Peyer's patch (tissue), 4 donors: Measurements from ENCODE around the gene NPPB.

Experiments used
- POLR2A ChIP-seq, 2 donors: fragments of 450-650 bp; IDR thresholded peaks; one replicate each; pipeline ENCODE4 v1.5.1; 2017; ENCODE audit warnings: antibody characterized with exemption in 2 of 2, mild to moderate bottlenecking in 2 of 2, moderate library complexity in 2 of 2
- TF ChIP-seq, protein P1 (sequence below), 6 experiments: fragments of 450-650 bp in 4 of 6; fragments of 200-600 bp in 2 of 6; sonication (generic) in 1 of 6; IDR thresholded peaks; one replicate each; pipeline ENCODE4 v1.5.1; 2017 to 2019; ENCODE audit warnings: antibody characterized with exemption in 6 of 6, mild to moderate bottlenecking in 3 of 6, moderate library complexity in 1 of 6

DNA sequence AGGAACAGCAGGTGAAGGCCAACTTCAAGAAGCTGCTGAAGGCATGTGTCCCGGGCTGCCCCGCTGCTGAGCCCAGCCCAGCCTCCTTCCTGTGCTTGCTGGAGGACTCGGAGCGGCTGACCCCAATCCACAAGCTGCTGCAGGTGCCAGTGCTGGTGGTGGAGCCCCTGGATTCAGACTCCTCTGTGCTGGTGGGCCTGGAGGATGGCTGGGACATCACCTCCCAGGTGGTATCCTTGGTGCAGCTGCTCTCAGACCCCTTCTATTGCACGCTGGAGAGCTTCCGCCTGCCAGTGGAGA, 20.1 kb upstream of the NPPB start:
- TF ChIP-seq, protein P1, sequence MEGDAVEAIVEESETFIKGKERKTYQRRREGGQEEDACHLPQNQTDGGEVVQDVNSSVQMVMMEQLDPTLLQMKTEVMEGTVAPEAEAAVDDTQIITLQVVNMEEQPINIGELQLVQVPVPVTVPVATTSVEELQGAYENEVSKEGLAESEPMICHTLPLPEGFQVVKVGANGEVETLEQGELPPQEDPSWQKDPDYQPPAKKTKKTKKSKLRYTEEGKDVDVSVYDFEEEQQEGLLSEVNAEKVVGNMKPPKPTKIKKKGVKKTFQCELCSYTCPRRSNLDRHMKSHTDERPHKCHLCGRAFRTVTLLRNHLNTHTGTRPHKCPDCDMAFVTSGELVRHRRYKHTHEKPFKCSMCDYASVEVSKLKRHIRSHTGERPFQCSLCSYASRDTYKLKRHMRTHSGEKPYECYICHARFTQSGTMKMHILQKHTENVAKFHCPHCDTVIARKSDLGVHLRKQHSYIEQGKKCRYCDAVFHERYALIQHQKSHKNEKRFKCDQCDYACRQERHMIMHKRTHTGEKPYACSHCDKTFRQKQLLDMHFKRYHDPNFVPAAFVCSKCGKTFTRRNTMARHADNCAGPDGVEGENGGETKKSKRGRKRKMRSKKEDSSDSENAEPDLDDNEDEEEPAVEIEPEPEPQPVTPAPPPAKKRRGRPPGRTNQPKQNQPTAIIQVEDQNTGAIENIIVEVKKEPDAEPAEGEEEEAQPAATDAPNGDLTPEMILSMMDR (IDR thresholded peaks at IDR 0.05), result no peak
- TF ChIP-seq POLR2A (IDR thresholded peaks at IDR 0.05), result no peak
